ENCODE results near the gene PLEKHA1.

The PLEKHA1 gene

DNA sequence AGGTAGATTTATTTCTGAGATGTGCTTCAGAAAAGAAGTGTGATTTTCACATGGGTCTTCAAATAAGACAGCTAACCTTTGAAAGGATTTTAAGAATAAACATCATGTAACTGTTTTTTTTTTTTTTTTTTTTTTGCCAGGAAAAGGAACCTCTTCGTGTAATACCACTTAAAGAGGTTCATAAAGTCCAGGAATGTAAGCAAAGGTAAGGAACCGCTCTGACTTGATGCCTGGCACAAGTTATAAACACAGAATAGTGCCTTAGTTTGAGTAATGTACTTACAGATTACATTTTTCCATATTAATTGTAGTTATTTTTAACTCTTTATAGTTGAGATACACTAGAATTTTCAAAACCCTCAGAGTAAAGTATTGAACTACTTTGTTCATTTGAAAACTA lies 49.6 kb downstream of the PLEKHA1 start:
- FAIRE-seq = no peak

DNA sequence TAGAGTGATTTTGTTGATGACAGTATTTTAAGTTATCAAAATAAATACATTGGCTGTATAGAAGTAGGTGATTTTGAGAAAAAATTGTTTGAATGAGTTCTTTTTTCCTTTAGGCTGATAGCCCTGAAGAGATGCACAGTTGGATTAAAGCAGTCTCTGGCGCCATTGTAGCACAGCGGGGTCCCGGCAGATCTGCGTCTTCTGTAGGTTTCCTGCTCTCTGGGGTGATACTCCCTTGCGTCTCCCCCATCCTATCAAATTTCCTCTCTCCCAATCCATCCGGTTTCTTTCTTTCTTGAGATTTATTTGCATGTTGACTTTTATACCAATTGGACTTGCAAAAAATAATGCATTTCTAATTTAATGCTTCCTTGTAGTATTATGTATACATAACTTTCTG lies 52.3 kb downstream of the PLEKHA1 start:
- FAIRE-seq = no peak

DNA sequence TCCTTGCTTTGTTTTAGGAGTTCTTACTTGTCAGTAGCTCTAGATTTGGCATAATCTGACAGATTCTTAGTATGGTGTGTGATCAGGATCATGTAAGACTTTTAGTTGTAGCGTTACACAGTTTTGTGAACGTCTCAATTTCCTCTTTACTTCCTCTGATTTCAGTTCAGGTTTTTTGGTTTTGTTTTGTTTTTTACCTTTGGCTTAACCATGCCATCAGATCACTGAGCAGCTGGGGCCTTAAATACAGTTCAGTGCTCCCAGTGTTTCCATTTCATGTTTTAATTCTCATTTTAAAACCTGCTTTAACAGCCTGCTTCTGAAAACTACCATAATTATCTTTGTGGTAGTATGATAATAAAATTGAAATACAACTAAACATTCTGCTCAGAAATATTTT lies 52.8 kb downstream of the PLEKHA1 start:
- FAIRE-seq = no peak

DNA sequence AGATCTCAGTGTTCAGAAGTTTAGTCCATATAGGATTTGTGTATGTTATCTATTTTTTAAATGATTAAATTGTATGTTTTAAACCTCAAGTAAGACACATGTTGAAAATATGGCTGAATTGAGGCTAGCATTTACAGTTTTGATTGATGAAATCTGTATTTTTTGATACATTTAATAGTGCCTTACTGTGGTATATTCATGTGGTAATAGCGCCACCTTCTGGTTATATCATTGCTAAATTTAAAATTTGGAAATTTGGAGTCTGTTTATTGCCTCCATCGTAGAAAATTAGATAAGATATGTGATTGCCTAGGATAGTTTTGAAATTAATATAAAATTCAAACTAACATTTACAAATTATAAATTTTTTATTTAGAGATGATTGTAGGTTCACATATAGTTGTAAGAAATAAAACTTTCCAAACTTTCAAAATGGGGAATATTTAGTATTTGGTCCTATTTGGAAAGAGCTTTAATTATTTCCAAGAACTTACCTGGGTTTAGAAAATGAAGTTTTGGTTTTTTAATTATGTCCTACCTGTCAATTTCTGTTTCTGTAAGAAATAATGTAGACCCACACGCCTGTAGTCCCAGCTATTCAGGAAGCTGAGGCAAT lies 60.8 kb downstream of the PLEKHA1 start:
- peak; percentile 87 for FAIRE-seq

DNA sequence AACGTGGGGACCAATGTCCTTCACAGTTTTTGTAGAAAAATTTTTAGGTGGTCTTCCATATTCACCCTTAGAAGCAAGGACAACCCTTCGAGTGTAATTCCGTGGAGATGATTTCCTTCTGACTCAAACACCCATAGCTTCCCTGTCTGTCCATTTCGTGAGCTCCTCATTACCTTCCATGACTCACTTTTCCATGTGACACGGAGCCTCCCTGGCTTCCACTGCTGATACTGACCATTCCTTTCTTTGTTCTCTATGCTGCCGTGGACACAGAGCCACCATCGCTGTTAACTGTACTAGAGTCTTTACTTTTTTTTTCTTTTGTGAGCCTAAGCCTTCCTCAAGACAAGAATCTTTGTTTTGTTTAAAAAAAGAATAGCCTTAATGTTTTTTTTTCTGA lies 67.5 kb downstream of the PLEKHA1 start:
- FAIRE-seq = no peak

DNA sequence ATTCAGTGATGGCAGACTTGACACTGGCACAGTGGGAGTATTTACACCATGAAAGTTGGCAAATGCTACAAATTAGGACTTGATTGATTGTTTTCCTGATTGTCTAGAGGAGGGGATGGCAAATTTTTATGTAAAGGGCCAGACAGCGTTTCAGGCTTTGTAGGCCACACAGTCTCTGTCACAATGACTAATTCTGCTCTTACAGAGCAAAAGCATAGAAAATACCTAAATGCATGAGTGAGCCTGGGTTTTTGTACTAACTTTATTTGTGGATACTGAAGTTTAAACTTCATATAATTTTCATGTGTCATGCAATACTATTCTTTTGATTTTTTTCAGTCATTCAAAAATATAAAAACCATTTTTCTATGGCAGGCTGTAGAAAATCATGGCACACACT lies 71.0 kb downstream of the PLEKHA1 start:
- FAIRE-seq = no peak

DNA sequence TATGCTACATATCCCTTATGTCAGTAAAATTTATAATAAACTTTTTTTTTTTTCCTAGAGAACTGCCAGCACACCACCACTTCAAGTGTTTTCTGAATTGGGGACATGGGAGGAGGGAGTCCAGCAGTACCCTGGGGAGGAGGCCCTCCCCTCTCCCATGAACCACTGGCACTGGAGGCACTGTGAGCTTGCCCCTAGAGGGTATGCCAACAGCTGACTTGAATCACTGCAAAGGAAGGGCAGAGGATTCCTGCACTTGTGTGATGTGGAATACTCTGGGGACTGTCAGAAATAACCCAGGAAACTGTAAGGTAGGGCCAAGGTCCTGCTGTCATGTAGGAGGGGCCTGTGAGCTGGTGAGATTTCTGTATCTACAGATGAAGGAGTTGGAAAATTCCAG lies 71.4 kb downstream of the PLEKHA1 start:
- FAIRE-seq = no peak

DNA sequence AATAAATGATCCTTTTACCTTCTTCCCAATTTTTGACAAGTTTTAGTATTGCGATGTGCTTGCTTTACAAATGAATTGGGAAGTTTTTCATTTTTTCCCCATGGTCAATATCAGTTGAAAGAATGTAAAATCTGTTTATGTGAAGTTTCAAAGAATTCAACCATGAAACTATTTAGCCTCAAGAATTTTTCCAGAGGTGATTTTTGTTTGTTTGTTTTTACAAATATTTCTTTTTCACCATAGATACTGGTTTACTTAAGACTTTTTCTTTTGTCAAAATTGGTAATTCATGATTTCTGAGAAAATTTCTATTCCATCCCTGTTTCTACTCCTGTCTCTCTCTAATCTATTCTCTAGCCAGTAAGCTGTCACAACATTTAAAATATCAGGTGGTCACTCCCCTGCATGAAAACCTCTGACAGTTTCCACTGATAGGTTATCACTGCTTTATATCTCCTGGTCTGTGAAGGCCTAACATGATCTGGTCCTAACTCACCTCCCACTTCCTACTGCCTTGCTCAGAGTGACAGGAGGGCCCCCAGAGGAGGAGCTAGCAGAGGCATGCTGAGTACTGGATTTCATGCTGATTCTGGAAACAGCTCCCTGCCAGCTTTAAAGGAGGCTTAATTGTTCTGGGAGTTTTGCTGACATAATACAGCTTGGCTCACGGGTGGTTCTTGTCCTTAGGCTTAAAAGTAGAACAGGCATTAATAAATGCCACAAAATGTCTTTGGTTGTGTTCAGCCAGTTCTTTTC lies 72.3 kb downstream of the PLEKHA1 start:
- no peak for FAIRE-seq

DNA sequence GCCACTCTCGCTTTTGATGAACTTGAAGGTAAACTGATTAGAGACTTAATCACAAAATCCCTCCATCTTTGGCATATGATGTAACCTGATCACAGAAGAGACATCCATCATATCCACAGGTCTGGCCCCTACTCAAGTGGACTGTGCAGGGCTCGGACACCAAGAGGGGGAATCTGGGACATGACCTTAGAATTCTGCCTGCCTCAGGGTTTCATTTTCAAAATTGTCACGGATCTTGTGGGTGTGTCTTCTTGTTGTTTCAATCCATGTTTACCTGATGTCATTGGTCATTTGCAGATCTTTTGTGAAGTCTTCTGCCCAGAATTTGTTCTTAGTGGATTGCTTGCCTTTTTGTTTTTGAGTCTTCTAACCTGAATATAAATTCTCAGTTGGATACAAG lies 74.1 kb downstream of the PLEKHA1 start:
- FAIRE-seq = no peak

DNA sequence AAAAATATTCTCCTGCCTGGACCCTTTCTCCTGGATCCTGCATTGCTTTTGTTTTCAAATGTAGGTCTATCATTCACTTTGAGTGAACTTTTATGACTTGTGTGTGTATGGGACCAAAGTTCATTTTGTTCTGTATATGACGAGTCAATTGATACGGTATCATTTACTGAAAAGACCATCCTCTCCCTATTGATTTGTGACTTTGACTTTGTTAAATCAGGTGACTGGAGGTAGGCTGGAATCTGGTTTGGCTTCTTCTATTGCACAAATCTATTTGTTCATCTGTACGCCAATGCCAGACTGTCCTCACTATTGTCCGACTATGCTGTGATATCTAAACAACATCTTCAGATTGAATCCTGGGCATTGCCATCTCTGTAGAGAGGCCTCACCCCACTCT lies 74.6 kb downstream of the PLEKHA1 start:
- no peak for FAIRE-seq

DNA sequence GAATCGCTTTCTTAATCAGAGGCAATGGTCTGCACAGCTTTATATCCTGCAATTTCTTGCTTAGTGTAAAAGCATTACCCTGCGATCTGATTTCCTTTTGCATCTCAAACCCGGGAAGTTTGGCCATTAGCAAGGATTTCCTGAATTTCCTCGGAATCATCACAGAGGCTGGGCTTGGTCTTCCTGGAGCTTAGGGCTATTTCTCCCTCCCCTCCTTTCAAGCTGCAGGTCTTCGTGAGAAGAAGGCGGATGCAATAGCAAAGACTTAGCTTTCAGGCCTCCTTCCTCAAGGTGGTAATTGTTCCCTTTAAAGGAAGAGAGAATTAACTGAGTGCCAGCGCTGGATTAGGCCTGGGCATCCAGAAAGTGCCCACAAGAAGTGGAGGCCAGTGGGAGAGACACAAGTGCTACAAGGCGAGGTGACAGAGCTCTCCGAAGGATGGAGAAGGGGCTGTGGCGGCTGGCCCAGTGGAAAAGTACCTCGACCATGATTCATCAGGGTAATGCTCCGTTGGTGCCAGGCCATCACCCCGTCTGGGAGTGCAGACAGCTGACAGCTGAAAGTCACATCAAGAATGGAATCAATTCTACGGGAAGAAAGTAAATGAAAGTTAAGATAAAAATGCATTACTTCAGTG lies 76.0 kb downstream of the PLEKHA1 start:
- FAIRE-seq = no peak

DNA sequence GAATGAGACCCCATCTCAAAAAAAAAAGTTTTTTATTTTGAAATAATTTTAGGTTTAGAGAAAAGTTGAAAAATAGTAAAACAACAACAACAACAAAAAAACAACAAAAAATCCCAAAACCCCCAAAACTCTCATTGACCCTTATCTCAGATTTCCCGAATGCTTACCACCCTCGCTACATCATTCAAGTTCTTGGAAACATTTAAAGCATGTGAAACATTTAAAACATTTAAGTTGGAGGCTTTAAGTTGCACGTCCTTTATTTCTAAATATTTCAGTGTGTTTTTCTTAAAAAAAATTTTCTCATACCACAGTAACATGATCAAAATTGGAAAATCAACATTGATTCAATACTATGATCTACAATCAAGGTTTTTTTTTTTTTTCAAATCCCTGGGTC lies 79.6 kb downstream of the PLEKHA1 start:
- FAIRE-seq = no peak

DNA sequence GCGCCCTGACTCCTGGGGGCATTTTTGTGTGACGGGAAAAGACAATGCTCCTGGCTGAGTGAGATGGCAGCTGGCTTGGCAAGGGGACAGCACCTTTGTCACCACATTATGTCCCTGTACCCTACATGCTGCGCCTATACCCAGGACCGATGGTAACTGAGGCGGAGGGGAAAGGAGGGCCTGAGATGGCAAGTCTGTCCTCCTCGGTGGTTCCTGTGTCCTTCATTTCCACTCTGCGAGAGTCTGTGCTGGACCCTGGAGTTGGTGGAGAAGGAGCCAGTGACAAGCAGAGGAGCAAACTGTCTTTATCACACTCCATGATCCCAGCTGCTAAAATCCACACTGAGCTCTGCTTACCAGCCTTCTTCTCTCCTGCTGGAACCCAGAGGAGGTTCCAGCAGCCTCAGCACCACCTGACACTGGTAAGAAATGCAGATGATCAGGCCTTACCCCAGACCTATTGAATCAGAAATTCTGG lies 80.1 kb downstream of the PLEKHA1 start, which contains the start of gene ARMS2:
Gene ARMS2 (plus strand): TSS at position 51 of the 478 bp plus-strand sequence. CDS start 75 bp downstream, at position 126.
- no peak for FAIRE-seq

DNA sequence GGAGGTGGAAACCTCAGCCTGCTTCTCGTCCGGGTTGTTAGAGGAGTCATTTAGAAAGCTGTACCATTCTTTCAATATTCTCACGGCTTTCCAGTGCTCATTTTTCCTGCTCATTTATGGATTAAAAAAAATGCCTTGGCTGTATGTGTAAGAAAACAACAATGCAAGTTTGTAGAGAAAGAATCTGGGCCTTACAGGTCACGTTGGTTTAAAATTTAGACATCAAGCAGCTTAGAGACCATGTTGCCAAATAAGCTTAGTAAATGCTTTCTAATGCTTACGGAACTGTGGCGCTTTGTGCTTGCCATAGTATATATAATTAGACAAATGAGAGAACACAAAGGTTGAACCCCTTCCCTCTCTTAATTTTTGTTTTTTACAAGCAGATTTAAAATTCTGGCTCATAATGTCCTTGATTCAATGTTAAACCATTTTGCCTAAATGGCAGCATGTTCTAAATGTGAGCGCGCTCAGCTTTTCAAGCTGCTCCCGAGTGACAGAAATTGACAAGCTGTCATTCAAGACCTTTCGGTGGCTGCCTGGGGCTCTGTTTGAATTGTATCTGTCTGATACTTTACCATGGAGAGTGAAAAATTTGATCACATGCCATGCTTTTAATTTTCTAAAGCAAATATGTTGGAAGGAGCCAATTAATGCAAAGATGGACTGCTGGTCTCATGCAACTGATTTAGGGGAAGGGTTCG lies 81.0 kb downstream of the PLEKHA1 start:
- no peak for FAIRE-seq

DNA sequence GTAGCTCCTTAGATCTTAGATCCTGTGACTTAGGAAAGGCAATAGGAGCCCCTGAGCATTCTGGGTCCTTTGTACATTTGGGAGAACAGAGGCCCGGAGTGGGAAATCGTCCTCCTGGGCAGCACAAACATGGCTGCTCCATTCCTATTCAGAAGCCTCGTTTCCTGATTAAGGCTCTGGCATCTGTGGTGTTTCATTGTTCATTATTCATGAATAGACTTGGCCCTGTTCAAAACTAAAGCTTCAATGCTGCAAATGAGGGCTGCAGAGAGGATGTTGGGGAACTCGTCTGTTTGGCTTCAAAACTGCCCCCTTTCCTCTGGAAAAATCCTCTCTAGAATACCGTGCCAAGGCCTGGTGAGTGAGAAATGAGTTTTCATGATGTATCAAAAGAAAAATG lies 83.4 kb downstream of the PLEKHA1 start:
- no peak for FAIRE-seq

DNA sequence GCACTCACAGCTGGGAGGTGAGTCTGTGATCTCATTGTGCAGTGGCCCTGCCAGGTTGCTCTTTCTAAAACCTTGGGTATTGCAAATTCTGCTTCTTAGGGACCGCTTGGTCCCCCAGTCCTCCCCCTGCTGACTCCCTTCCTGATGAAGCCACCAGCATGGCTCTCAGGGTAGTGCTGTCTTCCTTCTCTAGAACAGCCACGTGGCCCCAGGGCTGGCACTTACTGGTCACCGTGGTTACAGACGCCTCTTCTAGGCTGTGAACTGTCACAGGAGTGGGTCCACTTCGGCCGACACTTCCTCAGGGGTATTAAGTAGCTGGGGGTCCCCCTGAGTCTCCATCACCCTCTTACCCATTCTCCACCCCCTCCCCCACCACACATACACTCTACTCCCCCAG lies 84.2 kb downstream of the PLEKHA1 start:
- no peak for FAIRE-seq

DNA sequence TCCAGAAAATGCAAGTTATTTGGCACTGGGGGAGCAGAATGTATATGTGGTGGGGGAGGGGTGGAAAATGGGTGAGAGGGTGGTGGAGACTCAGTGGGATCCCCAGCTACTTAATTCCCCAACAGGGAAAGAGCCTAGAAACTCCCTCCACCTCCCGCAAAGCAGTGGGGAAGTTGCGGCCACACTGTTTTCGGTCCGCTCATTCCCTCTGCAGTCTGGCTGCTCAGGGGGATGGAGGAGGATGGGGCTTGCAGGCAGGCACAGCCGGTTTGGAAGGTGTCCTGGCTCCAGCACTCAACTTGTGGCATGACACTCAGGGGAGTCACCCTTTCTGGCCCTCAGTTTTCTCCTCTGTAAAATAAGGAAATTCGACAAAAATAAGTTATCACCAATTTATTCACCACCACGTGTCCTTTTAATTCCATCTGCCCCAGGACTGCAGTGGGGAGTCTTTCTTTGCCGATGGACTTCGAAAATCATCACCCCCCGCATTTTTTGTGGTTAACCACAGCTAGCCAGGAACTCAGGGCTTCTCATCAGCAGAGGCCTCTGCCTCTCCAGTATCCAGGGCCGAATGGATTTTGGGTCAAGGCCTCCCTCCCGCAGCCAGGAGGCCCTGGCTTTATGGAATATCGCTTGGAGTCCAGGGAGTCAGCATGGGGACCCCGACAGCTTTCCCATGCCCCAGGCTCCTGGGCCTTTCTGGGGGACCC lies 85.2 kb downstream of the PLEKHA1 start:
- no peak for FAIRE-seq

DNA sequence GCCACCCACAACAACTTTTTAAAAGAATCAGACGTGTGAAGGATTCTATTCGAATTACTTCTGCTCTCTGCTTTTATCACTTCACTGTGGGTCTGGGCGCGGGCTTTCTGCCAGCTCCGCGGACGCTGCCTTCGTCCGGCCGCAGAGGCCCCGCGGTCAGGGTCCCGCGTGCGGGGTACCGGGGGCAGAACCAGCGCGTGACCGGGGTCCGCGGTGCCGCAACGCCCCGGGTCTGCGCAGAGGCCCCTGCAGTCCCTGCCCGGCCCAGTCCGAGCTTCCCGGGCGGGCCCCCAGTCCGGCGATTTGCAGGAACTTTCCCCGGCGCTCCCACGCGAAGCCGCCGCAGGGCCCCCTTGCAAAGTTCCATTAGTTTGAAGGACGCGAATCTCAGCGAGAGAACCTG lies 86.4 kb downstream of the PLEKHA1 start:
- no peak for FAIRE-seq

DNA sequence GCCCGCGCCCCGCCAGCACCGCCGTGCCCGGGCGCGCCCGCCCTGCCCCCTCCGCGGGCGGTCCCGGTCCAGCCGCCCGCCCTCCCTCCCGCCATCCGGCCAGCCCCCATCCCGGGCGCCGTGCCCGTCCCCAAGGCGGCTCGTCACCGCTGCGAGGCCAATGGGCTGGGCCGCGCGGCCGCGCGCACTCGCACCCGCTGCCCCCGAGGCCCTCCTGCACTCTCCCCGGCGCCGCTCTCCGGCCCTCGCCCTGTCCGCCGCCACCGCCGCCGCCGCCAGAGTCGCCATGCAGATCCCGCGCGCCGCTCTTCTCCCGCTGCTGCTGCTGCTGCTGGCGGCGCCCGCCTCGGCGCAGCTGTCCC lies 86.8 kb downstream of the PLEKHA1 start, which contains the start of gene HTRA1:
Gene HTRA1 (plus strand): TSS at position 187 of the 362 bp plus-strand sequence. CDS start 100 bp downstream, at position 287.
- no peak for FAIRE-seq

DNA sequence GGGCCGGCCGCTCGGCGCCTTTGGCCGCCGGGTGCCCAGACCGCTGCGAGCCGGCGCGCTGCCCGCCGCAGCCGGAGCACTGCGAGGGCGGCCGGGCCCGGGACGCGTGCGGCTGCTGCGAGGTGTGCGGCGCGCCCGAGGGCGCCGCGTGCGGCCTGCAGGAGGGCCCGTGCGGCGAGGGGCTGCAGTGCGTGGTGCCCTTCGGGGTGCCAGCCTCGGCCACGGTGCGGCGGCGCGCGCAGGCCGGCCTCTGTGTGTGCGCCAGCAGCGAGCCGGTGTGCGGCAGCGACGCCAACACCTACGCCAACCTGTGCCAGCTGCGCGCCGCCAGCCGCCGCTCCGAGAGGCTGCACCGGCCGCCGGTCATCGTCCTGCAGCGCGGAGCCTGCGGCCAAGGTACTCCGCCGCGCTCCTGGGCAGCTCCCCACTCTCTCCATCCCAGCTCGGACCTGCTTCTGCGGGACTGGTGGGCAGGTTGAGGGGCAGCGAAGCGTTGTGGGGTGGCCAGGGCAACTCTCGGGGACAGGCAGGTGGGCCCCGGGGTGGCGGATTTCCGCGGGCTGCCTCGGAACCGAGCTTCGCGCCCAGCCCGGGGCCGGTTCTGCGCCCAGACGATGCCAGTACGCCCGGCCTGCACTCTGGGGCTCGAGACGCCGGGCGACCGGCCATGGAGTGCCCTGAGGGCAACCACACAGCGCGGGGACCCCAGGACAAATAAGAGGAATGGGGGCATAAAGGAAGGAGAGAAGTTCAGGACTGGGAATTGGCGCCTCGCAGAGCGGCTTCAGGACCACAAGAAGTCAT lies 87.4 kb downstream of the PLEKHA1 start:
- FAIRE-seq = no peak
